HG02571 (cell line): ENCODE measurements around the gene IQCC.

Experiments used
- ATAC-seq: cut with Tn5 transposase; IDR thresholded peaks from one replicate; pipeline ENCODE4 v1.9.1; 2021; ENCODE audit warnings: mild to moderate bottlenecking, moderate library complexity; ENCODE audit not compliant: unreplicated experiment

Gene IQCC

DNA sequence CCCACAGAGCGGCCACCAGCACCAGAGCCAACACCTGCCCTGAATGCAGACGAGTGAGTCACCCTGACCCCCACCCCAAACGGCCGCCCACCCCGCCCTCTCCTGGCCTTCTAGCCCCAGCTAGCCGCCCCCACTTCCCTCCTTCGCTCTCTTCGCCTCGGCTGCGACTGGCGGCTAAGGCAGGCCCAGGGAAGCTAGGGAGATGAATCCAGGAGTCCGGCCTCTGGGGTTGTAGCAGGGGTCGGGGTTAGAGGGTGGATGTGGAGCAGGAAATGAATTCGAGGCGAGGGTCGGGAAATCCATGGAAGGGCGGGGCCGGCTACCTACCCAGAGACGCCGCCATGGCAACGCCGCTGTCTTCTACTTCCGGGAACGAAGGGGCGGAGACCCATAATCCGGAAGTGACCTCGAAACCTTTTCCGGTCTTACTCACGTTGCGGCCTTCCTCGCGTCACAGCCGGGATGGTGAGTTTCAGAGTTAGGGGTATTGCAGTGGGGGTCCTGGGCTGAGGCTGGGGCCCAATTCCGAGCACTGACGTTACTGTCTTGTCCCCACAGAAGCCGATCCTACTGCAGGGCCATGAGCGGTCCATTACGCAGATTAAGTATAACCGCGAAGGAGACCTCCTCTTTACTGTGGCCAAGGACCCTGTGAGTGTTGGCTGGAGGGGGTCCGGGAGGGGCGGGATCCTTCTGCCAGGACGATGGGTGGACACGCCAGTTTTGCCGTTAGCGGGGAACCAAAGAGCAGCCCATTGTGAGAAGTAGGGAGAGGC is 16.7 kb downstream of the IQCC start, which contains the start of the genes EIF3I and TMEM234:
EIF3I (plus strand) TSS at position 428 of the 776 bp plus-strand sequence; CDS start at position 463, 35 bp downstream.
TMEM234 (minus strand) TSS at position 374 of the 776 bp plus-strand sequence; CDS start at position 343, 31 bp downstream.
- ATAC-seq = peak; percentile 86

DNA sequence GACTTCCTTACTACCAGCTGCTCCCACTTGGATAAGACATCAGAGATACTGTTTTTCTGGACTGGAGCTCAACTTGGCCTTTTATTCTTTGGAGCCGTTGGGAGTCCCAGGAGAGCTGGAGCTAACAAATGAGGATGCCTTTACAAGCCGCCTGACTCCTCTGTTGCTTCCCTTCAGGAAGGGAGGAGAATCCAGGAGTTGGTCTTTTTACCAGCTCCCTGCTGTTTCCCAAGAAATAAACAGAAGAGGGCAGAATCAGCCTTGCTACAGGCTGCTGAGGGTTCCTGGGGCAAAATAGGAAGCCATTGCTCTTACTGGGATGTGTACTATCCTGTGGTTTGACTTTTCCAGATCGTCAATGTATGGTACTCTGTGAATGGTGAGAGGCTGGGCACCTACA is 18.2 kb downstream of the IQCC start:
- ATAC-seq = no peak

DNA sequence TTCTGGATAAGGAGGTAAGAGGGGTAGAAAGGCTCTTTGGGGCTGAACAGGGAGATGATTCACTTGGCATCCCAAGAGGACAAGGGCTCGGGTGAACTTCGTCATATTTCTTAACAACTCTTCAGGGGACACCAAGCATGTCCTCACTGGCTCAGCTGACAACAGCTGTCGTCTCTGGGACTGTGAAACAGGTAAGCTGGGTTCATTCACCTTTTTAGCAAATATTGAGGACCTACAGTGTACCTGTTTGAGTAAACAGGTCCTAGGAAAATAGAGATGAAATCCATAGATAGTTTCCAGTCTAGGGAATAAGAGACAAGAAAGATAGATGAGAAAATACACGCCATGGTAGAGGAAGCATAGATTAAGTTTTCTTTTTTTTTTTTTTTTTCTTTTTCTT is 18.8 kb downstream of the IQCC start:
- no peak for ATAC-seq

DNA sequence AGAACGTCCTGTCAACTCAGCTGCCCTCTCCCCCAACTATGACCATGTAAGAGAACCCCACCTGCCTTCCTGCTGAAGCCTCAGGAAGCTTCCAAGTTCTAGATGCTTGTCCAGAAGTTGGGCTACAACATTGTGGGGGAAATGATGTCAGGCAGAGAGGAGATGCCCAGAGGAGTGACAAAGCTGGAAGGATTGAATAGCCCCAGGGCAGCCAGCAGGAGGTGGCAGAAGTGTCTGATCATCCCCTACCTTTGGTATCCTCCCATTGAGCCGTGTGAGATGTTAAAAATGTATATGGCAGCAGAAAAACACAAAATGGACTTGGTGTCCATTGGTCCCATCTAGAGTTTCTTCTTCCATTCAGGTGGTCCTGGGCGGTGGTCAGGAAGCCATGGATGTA is 23.3 kb downstream of the IQCC start:
- ATAC-seq = no peak

DNA sequence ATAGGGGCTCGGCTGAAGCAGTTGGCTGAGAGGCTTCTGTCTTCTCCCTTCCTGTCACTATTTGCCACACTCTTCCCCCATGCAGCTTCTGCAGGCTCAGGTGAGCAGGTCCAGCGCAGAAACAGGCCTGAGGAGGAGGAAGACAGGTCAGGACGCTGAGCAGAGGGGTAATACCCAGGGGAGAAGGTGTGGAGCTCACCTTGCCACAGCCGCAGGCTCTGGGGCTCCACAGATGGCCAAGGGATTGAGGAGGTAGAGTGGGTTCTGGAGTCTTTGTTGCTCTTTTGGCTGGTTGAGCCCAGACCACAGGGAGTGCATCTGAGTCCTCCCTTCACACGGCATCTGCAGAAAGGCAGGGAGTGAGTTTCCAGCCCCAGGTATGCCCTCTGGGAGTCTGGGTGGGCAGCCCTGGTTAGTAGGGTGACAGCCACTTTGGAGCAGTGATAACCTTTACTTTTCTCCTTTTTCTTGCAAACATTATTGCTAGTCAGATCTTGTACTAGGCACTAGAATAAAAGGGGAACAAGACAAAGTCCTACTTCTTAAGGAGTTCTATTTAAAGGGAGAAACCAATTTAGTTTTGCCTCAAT is 26.5 kb downstream of the IQCC start:
- no peak for ATAC-seq

DNA sequence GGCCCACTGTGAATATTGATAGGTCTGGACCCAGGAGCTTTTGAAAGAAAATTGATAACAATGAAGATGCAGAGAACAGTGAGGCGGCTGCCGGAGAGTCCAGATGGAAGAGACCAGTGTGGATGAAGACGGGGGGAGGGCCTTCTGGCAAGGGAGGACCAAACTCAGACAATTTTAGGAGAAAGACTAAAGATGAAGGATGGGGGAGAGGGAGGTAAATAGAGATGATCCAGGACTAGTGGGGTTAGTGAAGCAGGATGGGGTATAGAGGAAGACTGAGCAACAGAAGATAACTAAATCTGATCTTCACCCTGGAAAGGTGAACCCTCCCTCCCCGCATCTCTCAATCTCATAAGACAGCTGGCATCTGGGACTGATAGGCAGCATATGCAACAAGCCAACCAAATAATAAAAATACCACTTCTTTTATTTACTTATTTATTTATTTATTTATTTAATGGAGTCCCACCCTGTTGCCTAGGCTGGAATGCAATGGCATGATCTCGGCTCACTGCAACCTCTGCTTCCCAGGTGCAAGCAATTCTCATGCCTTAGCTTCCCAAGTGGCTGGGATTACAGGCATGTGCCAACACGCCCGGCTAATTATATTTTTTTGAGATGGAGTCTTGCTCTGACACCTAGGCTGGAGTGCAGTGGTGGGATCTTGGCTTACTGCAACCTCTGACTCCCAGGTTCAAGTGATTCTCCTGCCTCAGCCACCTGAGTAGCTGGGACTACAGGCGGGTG is 27.3 kb downstream of the IQCC start:
- no peak for ATAC-seq

DNA sequence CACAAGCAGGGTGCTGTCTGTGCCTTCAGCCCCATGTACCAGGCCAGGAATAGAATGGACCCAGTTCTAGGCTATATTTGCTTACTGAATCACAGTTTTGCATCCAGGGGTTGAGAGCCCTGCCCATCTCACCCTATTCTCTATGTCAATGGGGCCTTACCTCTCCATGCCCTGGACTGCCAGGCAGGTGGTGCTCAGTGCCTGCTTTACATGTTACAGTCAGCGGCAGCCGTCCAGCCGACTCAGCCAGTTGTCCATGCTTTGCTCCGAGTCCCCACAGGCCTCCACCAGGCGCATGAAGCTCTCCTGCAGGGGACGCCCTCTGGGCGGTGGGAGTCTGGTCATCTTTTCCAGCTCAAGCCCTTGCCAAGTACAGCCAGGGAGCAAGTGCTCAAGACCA is 29.3 kb downstream of the IQCC start:
- ATAC-seq = no peak

DNA sequence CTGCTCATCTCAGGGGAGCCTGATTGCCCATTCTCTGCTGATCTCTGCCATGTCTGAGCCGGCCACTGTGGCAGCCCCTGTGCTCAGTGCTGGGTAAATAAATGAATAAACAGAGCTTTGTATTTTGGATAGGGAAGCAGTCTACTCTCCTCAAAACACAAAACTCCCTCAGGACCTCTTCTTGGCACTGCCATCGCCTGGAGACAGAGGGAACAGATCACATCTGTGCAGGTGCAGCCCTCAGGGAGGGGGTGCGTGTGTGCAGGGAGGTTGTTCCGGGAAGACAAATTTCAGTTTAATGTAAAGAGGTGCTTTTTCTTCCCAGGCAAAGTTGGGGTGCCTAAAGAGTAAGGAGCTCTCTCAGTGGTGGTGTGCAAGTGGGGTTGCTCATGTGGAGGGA is 33.9 kb downstream of the IQCC start:
- no peak for ATAC-seq

DNA sequence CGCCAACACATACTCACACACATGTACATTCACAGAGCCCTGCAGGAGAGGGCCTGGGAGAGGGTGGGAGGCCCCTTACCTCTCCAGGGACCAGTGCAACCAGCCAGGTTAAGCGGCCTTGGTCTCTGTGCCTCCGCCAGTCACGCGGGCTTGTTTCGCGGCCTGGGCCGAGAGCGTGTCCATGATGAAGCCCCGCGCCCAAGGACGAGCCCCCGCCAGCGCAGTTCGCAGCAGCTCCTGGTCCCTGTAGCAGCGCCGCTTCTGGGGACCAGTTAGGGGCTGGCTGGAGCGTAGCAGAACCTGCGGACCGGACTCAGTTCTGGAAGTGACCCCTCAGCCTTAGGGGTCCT is 34.3 kb downstream of the IQCC start:
- ATAC-seq = no peak

DNA sequence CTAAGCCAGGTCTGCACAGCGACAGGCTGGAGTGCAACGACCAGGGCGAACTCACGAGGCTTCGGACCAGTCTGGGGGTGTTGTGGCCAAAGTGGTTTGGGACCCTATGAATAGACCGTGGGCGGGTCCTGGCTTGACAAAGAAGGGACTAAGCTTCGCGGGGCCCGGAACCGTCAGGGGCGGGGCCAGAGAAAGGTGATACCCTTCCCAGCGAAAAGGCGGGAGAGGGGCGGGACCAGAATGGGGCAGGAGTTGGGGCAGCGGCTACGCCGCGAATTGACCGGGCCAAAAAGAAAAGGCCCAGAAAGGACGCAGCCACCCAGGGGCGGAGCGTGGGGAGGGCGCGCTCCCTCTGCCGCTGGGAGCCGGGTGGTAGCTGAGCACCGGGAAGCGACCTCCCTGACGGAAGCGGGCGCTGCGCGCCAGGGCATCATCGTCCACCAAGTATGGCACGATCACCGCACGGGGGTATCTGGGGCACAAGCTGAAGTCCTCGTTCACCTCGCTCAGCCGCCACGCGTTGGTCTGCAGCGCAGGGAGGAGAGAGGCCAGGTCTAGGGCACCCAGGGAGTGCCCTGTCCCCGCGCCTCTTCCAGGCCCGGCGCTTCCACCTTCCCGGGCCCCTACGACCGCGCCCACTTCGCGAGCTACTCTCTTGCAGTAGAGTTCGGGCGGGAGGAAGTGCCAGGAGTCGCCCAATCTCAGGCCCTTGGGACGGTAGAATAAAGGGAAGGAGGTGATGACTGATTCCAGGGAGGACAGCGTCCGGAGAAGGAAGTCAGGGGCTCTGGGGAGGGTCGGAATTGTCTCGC is 34.9 kb downstream of the IQCC start:
- no peak for ATAC-seq

DNA sequence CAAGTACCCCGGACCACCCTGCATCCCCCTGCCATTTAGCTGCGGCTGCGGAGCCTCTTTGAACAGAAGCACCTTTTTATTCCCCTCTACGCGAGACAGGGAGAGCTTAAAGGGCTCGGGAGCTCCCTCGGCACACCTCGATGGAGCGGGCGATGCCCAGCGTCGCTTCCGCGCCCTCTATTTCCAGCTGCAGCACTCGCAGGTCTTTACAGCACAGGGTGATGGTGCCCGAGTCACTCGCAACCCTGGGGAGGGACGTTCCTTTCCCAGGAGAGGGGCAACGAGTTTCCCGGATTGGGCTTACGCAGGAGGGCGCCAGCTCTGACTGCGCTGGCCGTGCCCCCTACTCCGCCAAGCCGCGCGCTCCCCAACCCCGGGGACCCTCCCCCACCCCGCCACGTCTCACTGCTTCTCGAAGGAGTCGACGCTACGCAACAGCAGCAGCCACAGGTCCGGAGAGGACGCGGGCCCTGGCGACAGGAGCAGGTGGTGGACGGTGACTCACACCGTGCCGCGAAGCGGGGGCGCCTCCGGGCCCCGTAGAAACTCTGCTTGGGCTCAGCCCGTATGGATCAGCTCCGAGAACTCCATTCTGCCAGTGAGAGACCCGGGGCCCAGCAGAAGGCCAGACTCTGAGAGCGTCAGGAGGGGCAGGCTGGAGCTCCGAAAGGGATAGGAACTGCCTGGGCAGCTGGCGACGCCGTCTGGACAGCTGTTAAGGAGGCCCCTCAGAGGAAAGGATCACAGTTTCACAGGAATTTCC is 35.7 kb downstream of the IQCC start:
- no peak for ATAC-seq

DNA sequence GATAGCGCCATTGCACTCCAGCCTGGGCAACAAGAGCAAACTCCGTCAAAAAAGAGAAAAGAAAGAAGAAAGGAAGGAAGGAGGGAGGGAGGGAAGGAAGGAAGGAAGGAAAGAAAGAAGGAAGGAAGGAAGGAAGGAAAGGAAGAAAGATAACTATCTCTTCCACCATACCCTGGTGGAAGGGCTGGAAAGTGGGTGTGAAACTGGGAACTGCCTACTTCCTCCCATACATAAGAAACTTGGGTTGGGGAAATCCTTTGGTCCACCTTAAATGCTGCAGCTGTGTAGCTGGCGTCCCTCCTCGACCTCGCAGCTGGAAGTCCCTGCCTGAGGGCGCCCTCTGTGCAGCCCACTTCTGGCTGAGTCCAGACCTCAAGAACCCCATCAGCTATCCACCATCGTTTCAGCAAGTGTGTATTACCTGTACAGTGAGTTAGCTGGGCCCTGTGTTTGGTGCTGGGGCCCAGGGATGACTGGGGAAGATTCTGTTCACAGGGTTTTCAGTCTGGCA is 36.9 kb downstream of the IQCC start:
- no peak for ATAC-seq

DNA sequence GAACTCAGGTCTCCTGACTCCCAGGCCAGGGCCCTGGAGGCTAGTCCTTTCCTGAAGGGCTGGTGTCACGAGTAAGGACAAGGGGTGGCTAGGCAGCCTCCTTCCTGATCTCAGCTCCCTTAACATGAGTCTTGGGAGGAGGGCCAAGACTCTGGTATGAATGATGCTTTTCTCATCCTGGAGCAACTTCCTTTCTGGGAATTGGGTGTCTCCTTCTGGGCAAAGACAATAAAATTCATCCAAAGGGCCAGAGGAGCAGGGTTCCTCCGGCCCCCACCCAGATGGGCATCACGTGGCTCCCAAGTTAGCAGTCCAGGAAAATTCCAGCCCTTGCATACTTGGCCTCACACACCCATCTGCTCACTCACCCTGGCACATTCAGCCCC is 41.4 kb downstream of the IQCC start, which contains the start of gene FAM167B:
FAM167B (plus strand) TSS at position 335 of the 386 bp plus-strand sequence. CDS start 200 bp downstream, outside the sequence.
- ATAC-seq = no peak

DNA sequence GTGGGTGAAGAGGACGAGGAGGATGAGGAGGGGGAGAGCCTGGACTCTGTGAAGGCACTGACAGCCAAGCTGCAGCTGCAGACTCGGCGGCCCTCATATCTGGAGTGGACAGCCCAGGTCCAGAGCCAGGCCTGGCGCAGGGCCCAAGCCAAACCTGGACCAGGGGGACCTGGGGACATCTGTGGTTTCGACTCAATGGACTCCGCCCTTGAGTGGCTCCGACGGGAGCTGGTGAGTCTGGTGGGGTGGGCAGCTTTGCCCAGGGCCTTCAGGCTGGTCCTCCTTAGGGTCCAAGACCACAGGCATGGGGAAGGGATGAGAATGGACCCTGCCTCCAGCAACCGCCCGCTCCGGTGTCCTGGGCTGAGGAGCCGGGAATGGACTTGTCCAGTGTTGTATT is 42.0 kb downstream of the IQCC start:
- no peak for ATAC-seq

DNA sequence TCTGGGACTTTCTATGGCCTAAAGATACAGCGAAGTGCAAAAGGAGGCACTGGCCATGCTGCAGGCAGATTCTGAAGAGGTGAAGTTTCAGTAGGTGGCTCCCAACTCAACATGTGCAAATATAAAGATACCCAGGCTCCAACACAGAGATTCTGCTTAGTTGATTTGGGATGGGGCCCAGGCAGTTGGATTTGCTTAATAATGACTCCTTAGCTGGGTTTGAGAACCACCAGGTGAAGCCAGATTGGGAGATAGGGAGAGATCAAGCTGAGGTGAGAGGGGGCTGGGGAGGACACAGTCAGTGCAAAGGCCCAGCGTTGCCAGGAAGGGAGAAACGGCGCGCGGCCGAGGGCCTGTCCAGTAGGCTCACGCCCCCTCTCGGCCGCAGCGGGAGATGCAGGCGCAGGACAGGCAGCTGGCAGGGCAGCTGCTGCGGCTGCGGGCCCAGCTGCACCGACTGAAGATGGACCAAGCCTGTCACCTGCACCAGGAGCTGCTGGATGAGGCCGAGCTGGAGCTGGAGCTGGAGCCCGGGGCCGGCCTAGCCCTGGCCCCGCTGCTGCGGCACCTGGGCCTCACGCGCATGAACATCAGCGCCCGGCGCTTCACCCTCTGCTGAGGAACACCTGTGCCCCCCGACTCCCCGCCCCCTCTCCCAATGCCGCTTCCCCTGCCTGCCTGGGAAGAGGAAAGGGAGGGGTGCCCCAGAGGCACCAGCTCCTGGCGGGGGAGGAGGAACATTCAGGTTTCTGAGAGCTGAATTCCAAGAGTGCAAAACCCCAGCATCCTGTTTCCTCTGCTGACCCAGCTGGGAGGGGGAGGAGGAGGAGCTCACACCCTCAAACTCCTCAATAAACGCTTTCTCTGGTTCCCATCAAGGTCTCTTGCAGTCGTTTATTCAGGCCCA is 42.8 kb downstream of the IQCC start:
- peak; percentile 38 for ATAC-seq

DNA sequence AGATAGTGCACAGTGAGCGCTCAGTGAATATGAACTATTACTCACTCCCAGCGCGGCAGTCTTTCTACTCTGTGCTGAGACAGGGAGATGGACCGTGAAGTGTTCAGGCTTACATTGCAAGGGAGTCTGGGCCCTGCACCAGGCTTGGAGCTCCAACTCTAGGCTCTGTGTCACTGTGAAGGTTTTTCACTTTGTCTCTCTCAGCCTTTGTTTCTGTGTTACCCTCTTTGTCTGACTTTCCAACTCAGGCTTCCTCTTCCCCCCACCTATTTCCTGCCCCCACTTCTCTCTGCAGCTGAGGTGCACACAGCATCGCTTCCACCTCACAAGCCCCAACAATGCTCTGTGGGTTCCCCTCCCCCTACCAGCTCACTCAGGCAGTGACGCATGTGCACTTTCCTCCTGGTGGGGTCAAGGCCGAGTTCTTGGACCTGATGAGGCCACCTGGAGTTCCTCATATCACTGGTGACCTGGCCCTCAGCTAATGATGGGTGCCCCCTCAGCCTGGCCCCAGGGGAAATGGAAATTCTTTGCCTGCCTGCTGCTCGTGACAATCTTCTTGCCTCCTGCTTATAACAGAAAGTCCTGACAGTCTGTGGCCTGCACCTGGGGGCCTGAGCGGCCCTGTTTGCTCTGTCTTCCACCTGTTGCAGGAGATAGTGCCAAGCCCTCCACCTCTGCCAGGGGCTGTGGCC is 44.5 kb downstream of the IQCC start:
- peak; percentile 49 for ATAC-seq

DNA sequence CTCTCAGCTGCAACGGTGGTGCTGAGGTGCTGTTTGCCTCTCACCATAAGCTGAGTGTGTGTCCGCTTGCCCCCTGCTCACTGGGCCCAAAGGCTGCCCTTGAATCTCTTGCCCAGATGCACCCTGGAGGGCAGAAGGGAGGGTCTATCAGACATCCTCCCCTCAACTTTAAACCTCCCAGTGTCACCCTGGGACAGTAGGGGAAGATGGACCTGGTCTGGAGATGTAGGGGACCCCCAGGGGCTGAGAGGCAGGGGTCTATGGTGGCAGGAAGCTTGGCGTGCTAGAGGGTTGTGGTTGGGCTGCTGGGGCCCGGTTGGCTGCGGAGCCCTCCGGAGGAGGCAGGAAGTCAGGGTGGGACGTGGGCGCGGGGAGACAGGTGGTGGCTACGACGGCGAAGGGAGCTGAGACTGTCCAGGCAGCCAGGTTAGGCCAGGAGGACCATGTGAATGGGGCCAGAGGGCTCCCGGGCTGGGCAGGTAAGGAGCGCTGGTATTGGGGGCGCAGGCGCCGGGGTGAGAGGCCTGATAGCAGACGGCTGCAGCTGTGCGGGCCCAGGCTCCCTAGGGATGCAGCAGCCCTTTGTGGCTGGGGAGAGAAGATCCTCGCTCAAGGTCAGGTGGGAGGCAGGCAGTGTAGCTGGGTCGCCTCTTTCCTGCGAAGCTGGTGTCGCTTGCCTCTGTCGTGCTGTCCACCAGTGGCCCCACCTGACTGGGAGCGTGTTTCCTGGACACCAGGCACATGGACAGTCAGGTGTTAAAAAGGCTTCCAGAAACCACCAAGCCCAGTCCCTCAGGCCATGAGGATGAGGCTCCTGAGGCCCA is 45.6 kb downstream of the IQCC start, which contains the start of gene LCK:
LCK (plus strand) TSS at position 373 of the 824 bp plus-strand sequence. CDS start 23,065 bp downstream, outside the sequence.
- no peak for ATAC-seq
